Measurements from ENCODE around the gene PRIMPOL.
"Not testable (repeated sequence)": the region's sequence is repeated elsewhere in the genome, so short reads cannot be mapped to it uniquely, and the experiment has no call there.

Gene PRIMPOL

GRCh38 chr4:184653650-184654049, 4.1 kb downstream of the PRIMPOL start:
- Histone ChIP-seq H3K27ac (ENCODE audit: poor library complexity, severe bottlenecking) (no peak overlapping the region), H3K4me1 (ENCODE audit: insufficient read depth, poor library complexity, severe bottlenecking) (peaks cover 4% of the 10 kb centered on the region), H3K36me3 (ENCODE audit: low read depth) (peaks cover 21% of the 10 kb centered on the region), H3K9me3 (ENCODE audit: severe bottlenecking) (no peaks in the 10 kb centered on the region), H3K4me3 (ENCODE audit: severe bottlenecking) (no peak overlapping the region), H3K27me3 (ENCODE audit: insufficient read depth, poor library complexity, severe bottlenecking) (no peaks in the 10 kb centered on the region)
- ATAC-seq (ENCODE audit: low read depth) (no peak), DNase-seq (ENCODE audit: low spot score) (no peak)
- TF ChIP-seq CTCF (IDR thresholded peaks at IDR 0.05; ENCODE audit: poor library complexity, severe bottlenecking): no peak

DNA sequence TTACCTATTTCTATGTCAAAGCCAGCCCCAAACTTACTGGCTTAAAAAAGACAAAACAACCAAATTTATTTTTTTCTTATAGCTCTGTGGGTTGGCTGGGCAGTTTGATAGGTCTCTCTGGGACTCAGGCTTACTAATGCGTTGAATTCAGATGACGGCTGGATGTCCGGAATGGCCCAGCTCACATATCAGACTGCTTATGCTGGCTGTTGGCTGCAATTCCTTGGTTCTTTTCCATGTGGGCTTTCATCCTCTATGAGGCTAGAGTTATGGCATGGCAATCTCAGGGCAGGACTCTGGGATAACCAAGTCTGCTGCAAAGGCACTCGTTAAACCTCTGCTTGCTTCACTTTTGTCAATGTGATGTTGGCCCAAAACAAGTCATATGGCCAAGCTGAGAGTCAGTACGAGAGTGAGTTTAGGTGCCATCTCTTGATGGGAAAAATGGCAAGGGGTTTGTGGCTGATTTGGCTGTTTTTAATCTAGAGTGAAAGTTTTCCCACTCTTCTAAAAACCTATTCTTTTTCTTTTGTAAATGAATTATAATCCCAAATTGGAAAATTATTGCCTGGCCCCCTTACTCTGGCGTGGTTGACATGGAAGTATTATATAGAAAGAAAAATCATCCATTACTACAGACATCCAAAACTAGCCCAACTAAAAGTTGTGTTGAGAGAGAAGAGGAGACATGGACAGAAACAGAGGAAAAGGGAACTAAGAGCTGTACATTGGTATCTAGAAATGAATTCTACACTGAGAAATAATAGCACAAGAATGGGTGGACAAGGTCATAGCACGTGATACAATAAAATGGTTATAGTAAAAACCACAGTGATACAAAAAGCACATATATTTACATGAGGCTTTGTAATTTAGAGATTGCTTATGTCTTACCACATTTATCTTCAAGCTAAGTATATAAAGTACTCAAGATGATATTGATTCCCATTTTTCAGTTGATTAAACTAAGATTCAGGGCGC, 6.6 kb downstream of the PRIMPOL start:
- no peak for DNase-seq (ENCODE audit: low spot score)
- no peak for ATAC-seq (ENCODE audit: low read depth)
- no peaks in the 10 kb centered on the region for H3K27me3 ChIP-seq (ENCODE audit: insufficient read depth, poor library complexity, severe bottlenecking)
- no peak overlapping the region for H3K27ac ChIP-seq (ENCODE audit: poor library complexity, severe bottlenecking)
- H3K36me3 ChIP-seq (ENCODE audit: low read depth): peaks cover 43% of the 10 kb centered on the region
- H3K4me3 ChIP-seq (ENCODE audit: severe bottlenecking): no peak overlapping the region
- no peaks in the 10 kb centered on the region for H3K4me1 ChIP-seq (ENCODE audit: insufficient read depth, poor library complexity, severe bottlenecking)
- no peak for TF ChIP-seq CTCF (IDR thresholded peaks at IDR 0.05; ENCODE audit: poor library complexity, severe bottlenecking)
- H3K9me3 ChIP-seq (ENCODE audit: severe bottlenecking): no peaks in the 10 kb centered on the region

DNA sequence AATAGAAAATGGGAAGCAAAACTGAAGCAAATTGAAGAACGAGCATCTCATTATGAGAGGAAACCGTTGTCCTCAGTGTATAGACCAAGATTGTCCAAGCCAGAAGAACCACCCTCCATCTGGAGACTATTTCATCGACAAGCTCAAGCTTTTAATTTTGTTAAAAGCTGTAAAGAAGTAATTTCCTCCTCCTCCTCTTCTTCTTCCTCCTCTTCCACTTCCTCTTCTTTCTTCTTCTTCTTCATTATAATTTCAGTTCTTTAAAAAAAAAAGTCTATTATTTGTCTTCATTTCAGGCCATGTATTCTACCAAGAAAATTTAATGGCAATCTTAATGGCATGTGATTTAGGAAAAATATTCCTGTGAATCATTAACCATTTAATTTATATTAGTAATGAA, 7.6 kb downstream of the PRIMPOL start:
- Histone ChIP-seq H3K36me3 (ENCODE audit: low read depth) (peaks cover 52% of the 10 kb centered on the region), H3K4me1 (ENCODE audit: insufficient read depth, poor library complexity, severe bottlenecking) (no peaks in the 10 kb centered on the region), H3K27me3 (ENCODE audit: insufficient read depth, poor library complexity, severe bottlenecking) (no peaks in the 10 kb centered on the region), H3K9me3 (ENCODE audit: severe bottlenecking) (no peaks in the 10 kb centered on the region), H3K4me3 (ENCODE audit: severe bottlenecking) (no peak overlapping the region), H3K27ac (ENCODE audit: poor library complexity, severe bottlenecking) (no peak overlapping the region)
- DNase-seq (ENCODE audit: low spot score) (no peak), ATAC-seq (ENCODE audit: low read depth) (no peak)
- no peak for TF ChIP-seq CTCF (IDR thresholded peaks at IDR 0.05; ENCODE audit: poor library complexity, severe bottlenecking)

DNA sequence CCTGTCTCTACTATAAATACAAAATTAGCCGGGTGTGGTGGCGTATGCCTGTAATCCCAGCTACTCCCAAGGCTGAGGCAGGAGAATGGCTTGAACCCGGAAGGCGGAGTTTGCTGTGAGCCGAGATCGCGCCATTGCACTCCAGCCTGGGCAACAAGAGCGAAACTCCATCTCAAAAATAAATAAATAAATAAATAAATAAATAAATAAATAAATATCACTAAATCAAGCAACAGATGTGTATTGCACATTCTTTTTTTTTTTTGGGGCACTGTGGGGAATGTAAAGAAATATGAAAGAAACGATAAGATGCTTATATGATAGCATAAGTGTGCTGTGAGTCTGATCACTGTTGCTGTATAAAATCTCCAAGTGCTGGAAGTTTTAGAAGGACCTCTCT, 8.3 kb downstream of the PRIMPOL start:
- DNase-seq (ENCODE audit: low spot score); ATAC-seq (ENCODE audit: low read depth); H3K9me3 ChIP-seq (ENCODE audit: severe bottlenecking); H3K4me3 ChIP-seq (ENCODE audit: severe bottlenecking); H3K4me1 ChIP-seq (ENCODE audit: insufficient read depth, poor library complexity, severe bottlenecking); H3K27me3 ChIP-seq (ENCODE audit: insufficient read depth, poor library complexity, severe bottlenecking); H3K27ac ChIP-seq (ENCODE audit: poor library complexity, severe bottlenecking): not testable (repeated sequence)
- H3K36me3 ChIP-seq (ENCODE audit: low read depth): peaks cover 58% of the 10 kb centered on the region

DNA sequence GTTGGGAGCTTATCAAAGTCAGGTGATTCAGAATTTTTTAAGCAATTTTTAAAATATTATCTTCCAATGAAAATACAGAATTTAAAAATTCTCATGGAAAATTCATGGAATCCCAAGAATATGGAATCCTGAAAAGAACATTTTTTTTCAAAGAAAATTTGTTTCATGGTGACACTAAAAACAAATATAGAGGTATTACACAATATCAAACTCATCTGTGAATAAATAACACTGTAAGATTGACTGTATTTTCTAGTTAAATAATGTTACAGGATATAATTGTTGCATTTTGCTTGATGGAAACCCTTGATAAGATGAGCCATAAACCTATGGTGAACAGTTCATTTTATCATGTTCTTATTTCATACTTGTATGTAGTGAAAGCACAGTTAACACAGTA, 11.4 kb downstream of the PRIMPOL start:
- no peak for DNase-seq (ENCODE audit: low spot score)
- no peak overlapping the region for H3K4me3 ChIP-seq (ENCODE audit: severe bottlenecking)
- peaks cover 76% of the 10 kb centered on the region for H3K36me3 ChIP-seq (ENCODE audit: low read depth)
- H3K27me3 ChIP-seq (ENCODE audit: insufficient read depth, poor library complexity, severe bottlenecking): no peaks in the 10 kb centered on the region
- TF ChIP-seq CTCF (IDR thresholded peaks at IDR 0.05; ENCODE audit: poor library complexity, severe bottlenecking): no peak
- no peaks in the 10 kb centered on the region for H3K4me1 ChIP-seq (ENCODE audit: insufficient read depth, poor library complexity, severe bottlenecking)
- H3K9me3 ChIP-seq (ENCODE audit: severe bottlenecking): peaks cover 2% of the 10 kb centered on the region
- H3K27ac ChIP-seq (ENCODE audit: poor library complexity, severe bottlenecking): no peak overlapping the region
- ATAC-seq (ENCODE audit: low read depth): no peak

Data from RWPE2 (cell line).